Hematopoietic multipotent progenitor cell treated with erythropoietin and hydrocortisone succinate and interleukin-3 and kit ligand, for 4 days (in vitro differentiated cells): Measurements from ENCODE around the gene FNDC3A.
"Not testable (repeated sequence)": the region's sequence is repeated elsewhere in the genome, so short reads cannot be mapped to it uniquely, and the experiment has no call there.

Experiments
- DNase-seq: peaks from one replicate; pipeline ENCODE4 v3.0.0-alpha.2; 2015

FNDC3A gene

GRCh38 chr13:49148405-49148804 lies 172.7 kb downstream of the FNDC3A start:
- DNase-seq, result no peak

GRCh38 chr13:49157955-49158584 lies 182.4 kb downstream of the FNDC3A start:
- DNase-seq, result not testable (repeated sequence)

- DNase-seq, result not testable (repeated sequence)
These were observed 187.4 kb downstream of the FNDC3A start for GRCh38 chr13:49163162-49163561.

- no peak for DNase-seq
These were observed 189.0 kb downstream of the FNDC3A start for GRCh38 chr13:49164712-49165111.

GRCh38 chr13:49165798-49166752 lies 190.4 kb downstream of the FNDC3A start:
- no peak for DNase-seq

GRCh38 chr13:49171359-49171758 lies 195.6 kb downstream of the FNDC3A start:
- DNase-seq, result no peak

GRCh38 chr13:49183672-49184325 lies 208.1 kb downstream of the FNDC3A start:
- no peak for DNase-seq

- no peak for DNase-seq
These were observed 208.9 kb downstream of the FNDC3A start for GRCh38 chr13:49184621-49185020.

- no peak for DNase-seq
These were observed 209.6 kb downstream of the FNDC3A start for GRCh38 chr13:49185264-49185663.

GRCh38 chr13:49190901-49191300 lies 215.2 kb downstream of the FNDC3A start:
- no peak for DNase-seq

- no peak for DNase-seq
These were observed 230.9 kb downstream of the FNDC3A start for GRCh38 chr13:49206641-49207040.

GRCh38 chr13:49208619-49209018 lies 232.9 kb downstream of the FNDC3A start:
- DNase-seq, result no peak

GRCh38 chr13:49210114-49210513 lies 234.4 kb downstream of the FNDC3A start:
- no peak for DNase-seq

- DNase-seq, result peak; percentile 26
These were observed 235.0 kb downstream of the FNDC3A start for GRCh38 chr13:49210669-49211068.

GRCh38 chr13:49213539-49213938 lies 237.8 kb downstream of the FNDC3A start:
- DNase-seq, result no peak

GRCh38 chr13:49213997-49214916 lies 238.5 kb downstream of the FNDC3A start:
- DNase-seq, result no peak

- DNase-seq, result peak; percentile 92
These were observed 239.2 kb downstream of the FNDC3A start for GRCh38 chr13:49214917-49215376.

- DNase-seq, result peak; percentile 18
These were observed 240.6 kb downstream of the FNDC3A start for GRCh38 chr13:49216334-49216733.

GRCh38 chr13:49217962-49218492 lies 242.3 kb downstream of the FNDC3A start:
- DNase-seq, result no peak

- DNase-seq, result no peak
These were observed 242.9 kb downstream of the FNDC3A start for GRCh38 chr13:49218493-49219051.

GRCh38 chr13:49219647-49220035 lies 243.9 kb downstream of the FNDC3A start:
- DNase-seq, result no peak
